Activated CD8-positive, alpha-beta T cell treated with anti-CD3 and anti-CD28 coated beads for 36 hours (primary cell): ENCODE measurements around the gene IFT74. TPM values are rescaled to one million over a fixed set of nuclear protein-coding genes. Genes with fewer than 3 reads are reported as not detected.

Experiments used
- ATAC-seq: fragments of 200-7000 bp; cut with Tn5 transposase; one replicate; pipeline ENCODE4 v1.10.0; 2021; ENCODE audit warnings: mild to moderate bottlenecking, moderate library complexity
- CTCF ChIA-PET: fragments of 350-600 bp; sonication (Branson Sonifier 250); formaldehyde crosslinking; loops from one replicate; lab custom pipeline; 2021; ENCODE audit warnings: antibody characterized with exemption; lab: Charles Lee
- POLR2A ChIA-PET: fragments of 350-600 bp; sonication (Branson Sonifier 250); formaldehyde crosslinking; loops from one replicate; lab custom pipeline; 2021; ENCODE audit warnings: antibody characterized with exemption; lab: Charles Lee
- DNase-seq: peaks from one replicate; pipeline ENCODE4 v3.0.0-alpha.2; 2020
- H3K27ac Mint-ChIP-seq: one replicate; pipeline ENCODE4 v1.8.0; 2021; ENCODE audit warnings: mild to moderate bottlenecking, mixed read lengths
- H3K27me3 Mint-ChIP-seq: one replicate; pipeline ENCODE4 v1.8.0; 2021; ENCODE audit warnings: mixed read lengths
- H3K36me3 Mint-ChIP-seq: one replicate; pipeline ENCODE4 v1.8.0; 2021; ENCODE audit warnings: low read depth, mixed read lengths
- H3K4me1 Mint-ChIP-seq: one replicate; pipeline ENCODE4 v1.8.0; 2021; ENCODE audit warnings: low read depth, mixed read lengths
- H3K4me3 Mint-ChIP-seq: one replicate; pipeline ENCODE4 v1.8.0; 2021; ENCODE audit warnings: mild to moderate bottlenecking, moderate library complexity, mixed read lengths
- H3K9me3 Mint-ChIP-seq: one replicate; pipeline ENCODE4 v1.8.0; 2021; ENCODE audit warnings: mixed read lengths
- CTCF ChIP-seq: fragments of 200-600 bp; IDR thresholded peaks from one replicate; pipeline ENCODE4 v1.8.0; 2022; ENCODE audit warnings: antibody characterized with exemption, mild to moderate bottlenecking
- intact Hi-C: fragments of 100-400 bp; cut with micrococcal nuclease; formaldehyde crosslinking; loops from one replicate; pipeline ENCODE4 v1.10.0; 2022
- total RNA-seq, 2 experiments: library from RNA; stranded (reverse); gene quantifications; one replicate each; pipeline ENCODE4 v1.2.3, GENCODE V29; 2021

The IFT74 gene
- total RNA-seq, 2 experiments from 2014 or later, result 9.1 to 9.2 TPM

- Mint-ChIP-seq H3K27me3 (no peaks in the 10 kb centered on the region), H3K4me1 (no peaks in the 10 kb centered on the region), H3K27ac (no peak overlapping the region), H3K9me3 (no peaks in the 10 kb centered on the region), H3K36me3 (peaks cover 6% of the 10 kb centered on the region), H3K4me3 (no peak overlapping the region)
- TF ChIP-seq CTCF, result no peak
- ChIA-PET POLR2A (no interaction called here), CTCF (no interaction called here)
- intact Hi-C loops, result no loop called here
- DNase-seq (no peak), ATAC-seq (no peak)
Measured at GRCh38 chr9:27054125-27054524, 97.9 kb downstream of the IFT74 start.

GRCh38 chr9:27054841-27055240 lies 98.6 kb downstream of the IFT74 start:
- CTCF ChIA-PET, result no interaction called here
- POLR2A ChIA-PET, result no interaction called here
- no peaks in the 10 kb centered on the region for H3K4me1 Mint-ChIP-seq
- no peak for TF ChIP-seq CTCF
- no peak overlapping the region for H3K27ac Mint-ChIP-seq
- intact Hi-C loops, result no loop called here
- DNase-seq (no peak), ATAC-seq (no peak)
- H3K27me3 Mint-ChIP-seq, result no peaks in the 10 kb centered on the region
- H3K4me3 Mint-ChIP-seq, result no peak overlapping the region
- no peaks in the 10 kb centered on the region for H3K9me3 Mint-ChIP-seq
- peaks cover 6% of the 10 kb centered on the region for H3K36me3 Mint-ChIP-seq

GRCh38 chr9:27059412-27059811 lies 103.2 kb downstream of the IFT74 start:
- POLR2A ChIA-PET, result no interaction called here
- Mint-ChIP-seq H3K27ac (no peak overlapping the region), H3K4me1 (no peaks in the 10 kb centered on the region), H3K9me3 (no peaks in the 10 kb centered on the region), H3K27me3 (no peaks in the 10 kb centered on the region), H3K36me3 (peaks cover 3% of the 10 kb centered on the region), H3K4me3 (no peak overlapping the region)
- CTCF ChIA-PET, result no interaction called here
- no peak for ATAC-seq
- intact Hi-C loops, result no loop called here
- DNase-seq, result no peak
- TF ChIP-seq CTCF, result no peak

GRCh38 chr9:27059907-27060306 lies 103.7 kb downstream of the IFT74 start:
- no peak for TF ChIP-seq CTCF
- intact Hi-C loops, result no loop called here
- peaks cover 3% of the 10 kb centered on the region for H3K36me3 Mint-ChIP-seq
- H3K4me1 Mint-ChIP-seq, result no peaks in the 10 kb centered on the region
- H3K4me3 Mint-ChIP-seq, result no peak overlapping the region
- no peaks in the 10 kb centered on the region for H3K27me3 Mint-ChIP-seq
- DNase-seq (no peak), ATAC-seq (no peak)
- ChIA-PET CTCF (no interaction called here), POLR2A (no interaction called here)
- no peaks in the 10 kb centered on the region for H3K9me3 Mint-ChIP-seq
- H3K27ac Mint-ChIP-seq, result no peak overlapping the region

- CTCF ChIA-PET, result no interaction called here
- Mint-ChIP-seq H3K36me3 (peaks cover 3% of the 10 kb centered on the region), H3K4me3 (no peak overlapping the region), H3K9me3 (no peaks in the 10 kb centered on the region), H3K27ac (no peak overlapping the region), H3K4me1 (no peaks in the 10 kb centered on the region), H3K27me3 (no peaks in the 10 kb centered on the region)
- DNase-seq, result no peak
- intact Hi-C loops, result no loop called here
- no peak for TF ChIP-seq CTCF
- POLR2A ChIA-PET, result no interaction called here
- no peak for ATAC-seq
Measured at GRCh38 chr9:27065288-27065687, 109.1 kb downstream of the IFT74 start.
